Activated CD4-positive, alpha-beta T cell treated with anti-CD3 and anti-CD28 coated beads, Interleukin-2, amount 50 U/mL, for 48 hours (primary cell): Measurements from ENCODE around the gene GNG7.
"Not testable (repeated sequence)": the region's sequence is repeated elsewhere in the genome, so short reads cannot be mapped to it uniquely, and the experiment has no call there.

ENCODE experiments used
- DNase-seq, 2 experiments: peaks; one replicate each; pipeline ENCODE4 v3.0.0-alpha.2; 2020

The GNG7 gene

GRCh38 chr19:2668175-2668763 is 34.2 kb downstream of the GNG7 start:
- no peak for DNase-seq

GRCh38 chr19:2667349-2667748 is 35.1 kb downstream of the GNG7 start:
- not testable (repeated sequence) for DNase-seq

- DNase-seq: no peak
These were observed 36.0 kb downstream of the GNG7 start for GRCh38 chr19:2666344-2666994.

GRCh38 chr19:2665103-2665502 is 37.4 kb downstream of the GNG7 start:
- DNase-seq: no peak

- DNase-seq: no peak
These were observed 38.4 kb downstream of the GNG7 start for GRCh38 chr19:2663920-2664571.

GRCh38 chr19:2661615-2662014 is 40.9 kb downstream of the GNG7 start:
- DNase-seq: peak; percentile 20 to 34

- DNase-seq: no peak
These were observed 42.5 kb downstream of the GNG7 start for GRCh38 chr19:2659856-2660432.

GRCh38 chr19:2656533-2656932 is 46.0 kb downstream of the GNG7 start:
- no peak for DNase-seq

- no peak for DNase-seq
These were observed 48.5 kb downstream of the GNG7 start for GRCh38 chr19:2653710-2654707.

GRCh38 chr19:2653218-2653617 is 49.3 kb downstream of the GNG7 start:
- no peak for DNase-seq

- no peak for DNase-seq
These were observed 49.9 kb downstream of the GNG7 start for GRCh38 chr19:2652504-2653099.

- DNase-seq: not testable (repeated sequence)
These were observed 51.3 kb downstream of the GNG7 start for GRCh38 chr19:2651002-2651733.

GRCh38 chr19:2650515-2650914 is 52.0 kb downstream of the GNG7 start:
- no peak for DNase-seq

GRCh38 chr19:2648528-2648937 is 54.0 kb downstream of the GNG7 start:
- peak; percentile 78 to 82 for DNase-seq

GRCh38 chr19:2648099-2648498 is 54.4 kb downstream of the GNG7 start:
- DNase-seq: no peak

- no peak for DNase-seq
These were observed 55.5 kb downstream of the GNG7 start for GRCh38 chr19:2646866-2647535.

GRCh38 chr19:2645826-2646225 is 56.7 kb downstream of the GNG7 start:
- DNase-seq: no peak

GRCh38 chr19:2643123-2643737 is 59.3 kb downstream of the GNG7 start:
- DNase-seq: not testable (repeated sequence)

GRCh38 chr19:2641332-2641698 is 61.2 kb downstream of the GNG7 start:
- DNase-seq: no peak

GRCh38 chr19:2640563-2641331 is 61.7 kb downstream of the GNG7 start:
- DNase-seq: no peak
